Left renal cortex interstitium (tissue), 4 donors: ENCODE data around the gene HOXD4. TPM values are rescaled to one million over a fixed set of nuclear protein-coding genes. Genes with fewer than 3 reads are reported as not detected.

Source experiments
- DNase-seq, 4 donors: peaks; one replicate each; pipeline ENCODE4 v3.0.0-alpha.2; 2013; ENCODE audit warnings: low read depth in 4 of 4, low spot score in 2 of 4, missing footprints in 1 of 4
- polyA plus RNA-seq, 4 donors: library from polyadenylated mRNA; unstranded; fragments of 120-200 nt; gene quantifications; one replicate each; pipeline ENCODE4 v1.2.1, GENCODE V29; 2013; ENCODE audit not compliant: insufficient read length in 4 of 4

HOXD4 gene
- polyA plus RNA-seq, 4 donors: 31.2 to 73.9 (median 56.7) TPM

- DNase-seq: no peak
Observed at GRCh38 chr2:176112375-176113302, 38.7 kb upstream of the HOXD4 start.

GRCh38 chr2:176114120-176114929, 37.0 kb upstream of the HOXD4 start:
- DNase-seq: no peak

GRCh38 chr2:176114930-176115625, 36.3 kb upstream of the HOXD4 start:
- DNase-seq: no peak

- peak in 1 of 4 donors; percentile 92 for DNase-seq
Observed at GRCh38 chr2:176115883-176116813, 35.2 kb upstream of the HOXD4 start, which contains the start of gene HOXD10. TSS of gene HOXD10 (plus strand) at chr2:176116778. CDS start at chr2:176116834, 56 bp downstream.

GRCh38 chr2:176117162-176117822, 34.1 kb upstream of the HOXD4 start:
- DNase-seq: no peak

GRCh38 chr2:176117823-176118371, 33.5 kb upstream of the HOXD4 start:
- no peak for DNase-seq

- DNase-seq: peak in 1 of 4 donors; percentile 91
Observed at GRCh38 chr2:176118601-176119339, 32.6 kb upstream of the HOXD4 start.

GRCh38 chr2:176120364-176121189, 30.8 kb upstream of the HOXD4 start:
- no peak for DNase-seq

- no peak for DNase-seq
Observed at GRCh38 chr2:176121190-176122051, 29.9 kb upstream of the HOXD4 start.

- no peak for DNase-seq
Observed at GRCh38 chr2:176122052-176122682, 29.2 kb upstream of the HOXD4 start.

- DNase-seq: no peak
Observed at GRCh38 chr2:176122683-176123410, 28.5 kb upstream of the HOXD4 start, which contains the start of gene HOXD9. TSS of gene HOXD9 (plus strand) at chr2:176122719. CDS start at chr2:176122769, 50 bp downstream.

- no peak for DNase-seq
Observed at GRCh38 chr2:176123411-176124109, 27.8 kb upstream of the HOXD4 start.

- no peak for DNase-seq
Observed at GRCh38 chr2:176124110-176124946, 27.0 kb upstream of the HOXD4 start.
